Activated naive CD4-positive, alpha-beta T cell treated with anti-CD3 and anti-CD28 coated beads for 36 hours (primary cell): ENCODE measurements around the gene APBA2. TPM values are rescaled to one million over a fixed set of nuclear protein-coding genes. Genes with fewer than 3 reads are reported as not detected.

Experiments used
- CTCF ChIA-PET: fragments of 350-600 bp; sonication (Branson Sonifier 250); formaldehyde crosslinking; loops from one replicate; lab custom pipeline; 2021; ENCODE audit warnings: antibody characterized with exemption; lab: Charles Lee
- DNase-seq: peaks from one replicate; pipeline ENCODE4 v3.0.0-alpha.2; 2020
- H3K27ac Mint-ChIP-seq: one replicate; pipeline ENCODE4 v1.8.0; 2021; ENCODE audit warnings: mild to moderate bottlenecking, mixed read lengths
- H3K27me3 Mint-ChIP-seq: one replicate; pipeline ENCODE4 v1.8.0; 2021; ENCODE audit warnings: low read depth, mixed read lengths
- H3K36me3 Mint-ChIP-seq: one replicate; pipeline ENCODE4 v1.8.0; 2021; ENCODE audit warnings: low read depth, mixed read lengths
- H3K4me1 Mint-ChIP-seq: one replicate; pipeline ENCODE4 v1.8.0; 2021; ENCODE audit warnings: low read depth, mixed read lengths
- H3K4me3 Mint-ChIP-seq: one replicate; pipeline ENCODE4 v1.8.0; 2021; ENCODE audit warnings: mild to moderate bottlenecking, moderate library complexity, mixed read lengths
- H3K9me3 Mint-ChIP-seq: one replicate; pipeline ENCODE4 v1.8.0; 2021; ENCODE audit warnings: mixed read lengths
- intact Hi-C: fragments of 100-400 bp; cut with micrococcal nuclease; formaldehyde crosslinking; loops from one replicate; pipeline ENCODE4 v1.15.1; 2023
- total RNA-seq, 2 experiments: library from RNA; stranded (reverse); gene quantifications; one replicate each; pipeline ENCODE4 v1.2.3, GENCODE V29; 2021

APBA2 gene
- total RNA-seq, 2 experiments from 2014 or later, result 16.2 to 18.3 TPM

DNA sequence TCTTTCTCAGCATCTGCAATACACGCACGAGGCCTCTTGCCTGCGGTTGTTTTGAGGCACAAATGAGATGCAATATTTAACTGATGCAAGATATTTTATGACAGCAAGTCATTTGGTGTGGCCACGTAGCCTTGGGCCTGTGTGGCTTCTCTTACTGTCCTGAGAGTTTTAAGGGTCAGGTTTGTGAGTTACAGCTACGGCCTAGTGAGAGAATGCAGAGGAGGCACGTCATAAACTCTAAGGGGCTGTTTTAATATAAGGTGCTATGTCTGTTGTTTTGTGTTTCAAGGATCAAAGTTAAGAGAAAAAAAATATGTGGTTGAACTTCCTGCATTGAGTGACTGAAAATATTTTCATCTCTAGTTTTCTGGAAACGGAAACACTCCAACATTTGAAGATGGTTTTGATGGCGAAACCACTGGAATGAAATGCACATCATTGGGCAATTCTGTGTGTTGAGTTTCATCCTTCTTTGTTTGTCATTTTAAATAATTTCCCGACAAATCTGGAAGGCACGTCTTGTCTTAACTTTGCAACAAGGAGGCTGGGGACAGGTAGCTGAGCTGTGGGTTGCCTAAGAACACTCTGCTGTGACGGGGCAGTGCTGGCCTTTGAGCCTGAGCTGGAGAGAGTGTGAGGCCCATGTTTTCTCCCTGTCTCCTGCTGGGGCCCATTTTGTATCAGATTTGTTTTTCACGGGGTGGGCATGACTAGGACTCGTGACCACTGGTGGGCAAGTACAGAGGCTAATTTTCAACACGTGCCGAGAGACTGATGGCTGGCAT is 5.1 kb downstream of the APBA2 start:
- Mint-ChIP-seq H3K27me3 (no peaks in the 10 kb centered on the region), H3K27ac (peak overlapping the region; percentile 86), H3K4me3 (peak overlapping the region; percentile 58), H3K9me3 (no peaks in the 10 kb centered on the region), H3K4me1 (peaks cover 68% of the 10 kb centered on the region), H3K36me3 (peaks cover 3% of the 10 kb centered on the region)
- intact Hi-C loops, result loop anchor here (1.0 to 5.0 kb wide), 3 partner anchors 28 to 59 kb away; no protein-coding TSS in a partner anchor
- DNase-seq, result peak; percentile 64
- CTCF ChIA-PET, result interaction anchor here (1.1 to 1.6 kb wide), 4 partner anchors 8 to 51 kb away, joined by 3 to 8 read pairs (median 3); no protein-coding TSS in a partner anchor

DNA sequence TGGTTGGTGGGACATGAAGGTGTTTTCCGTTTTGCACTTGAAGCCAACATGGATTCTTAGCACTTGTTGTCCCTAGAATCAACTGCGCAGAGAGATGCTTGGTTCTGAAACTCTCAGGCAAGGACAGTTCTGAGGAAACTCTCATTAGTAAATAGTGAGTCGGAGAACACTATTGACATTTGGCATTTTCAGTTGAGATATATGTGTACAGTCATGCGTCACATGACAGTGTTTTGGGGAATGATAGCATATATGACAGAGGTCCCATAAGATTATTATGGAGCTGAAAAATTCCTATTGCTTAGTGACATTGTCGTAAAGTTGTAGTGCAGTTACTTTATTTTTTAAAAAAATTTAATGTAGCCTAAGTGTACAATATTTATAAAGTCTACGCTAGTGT is 5.8 kb downstream of the APBA2 start:
- CTCF ChIA-PET, result interaction anchor here (1.2 to 1.6 kb wide), 4 partner anchors 10 to 83 kb away, joined by 3 to 8 read pairs (median 3); no protein-coding TSS in a partner anchor
- no peak for DNase-seq
- no peaks in the 10 kb centered on the region for H3K9me3 Mint-ChIP-seq
- H3K27ac Mint-ChIP-seq, result peak overlapping the region; percentile 86
- H3K27me3 Mint-ChIP-seq, result no peaks in the 10 kb centered on the region
- H3K4me3 Mint-ChIP-seq, result no peak overlapping the region
- intact Hi-C loops, result loop anchor here (1.0 to 5.0 kb wide), 2 partner anchors 28 to 59 kb away; no protein-coding TSS in a partner anchor
- peaks cover 70% of the 10 kb centered on the region for H3K4me1 Mint-ChIP-seq
- H3K36me3 Mint-ChIP-seq, result peaks cover 3% of the 10 kb centered on the region

DNA sequence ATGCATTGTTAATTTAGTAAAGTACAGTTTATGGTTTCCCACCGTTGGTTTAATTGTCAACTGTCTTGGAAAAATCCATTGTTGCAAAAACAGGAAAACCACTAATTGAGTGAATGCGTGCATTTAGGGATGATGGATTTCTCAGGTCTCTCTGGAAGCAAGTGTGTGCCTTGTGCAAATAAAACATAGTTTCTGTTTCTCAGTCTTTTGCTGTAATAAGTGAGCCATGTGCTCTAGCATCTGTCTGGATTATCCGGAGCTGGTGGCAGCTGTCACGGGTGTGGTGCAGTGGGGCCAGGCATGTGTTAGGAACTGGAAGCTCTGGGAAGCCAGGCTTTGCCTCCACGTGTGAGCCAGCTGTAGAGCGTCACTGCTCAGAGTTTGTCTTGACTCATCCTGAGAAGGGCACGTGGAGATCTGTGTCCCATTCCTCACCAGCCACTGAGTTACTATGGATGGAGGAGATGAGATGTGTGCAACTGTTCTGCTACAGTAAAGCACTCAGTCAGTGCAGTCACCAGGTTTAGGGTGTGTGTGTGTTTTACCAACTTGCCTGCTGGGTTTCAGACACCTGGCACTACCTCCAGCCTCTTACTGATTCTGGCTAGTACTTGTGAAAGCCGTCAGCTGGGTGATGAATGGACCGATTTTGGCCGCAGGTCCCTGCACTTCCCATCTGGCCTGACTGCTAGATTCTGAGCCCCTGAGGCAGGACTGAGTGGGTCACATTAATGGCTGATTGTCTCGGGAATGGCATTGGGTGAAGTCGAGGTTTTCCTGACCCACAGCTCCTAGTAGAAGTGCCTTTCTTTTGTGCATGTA is 7.2 kb downstream of the APBA2 start:
- Mint-ChIP-seq H3K9me3 (no peaks in the 10 kb centered on the region), H3K4me1 (peaks cover 70% of the 10 kb centered on the region), H3K36me3 (peaks cover 3% of the 10 kb centered on the region), H3K27me3 (no peaks in the 10 kb centered on the region), H3K4me3 (no peak overlapping the region), H3K27ac (no peak overlapping the region)
- intact Hi-C loops, result loop anchor here (5.0 kb wide), 1 partner anchor 61 kb away; no protein-coding TSS in a partner anchor
- no peak for DNase-seq
- CTCF ChIA-PET, result interaction anchor here (1.4 kb wide), 1 partner anchor 81 kb away, joined by 3 read pairs; no protein-coding TSS in a partner anchor

DNA sequence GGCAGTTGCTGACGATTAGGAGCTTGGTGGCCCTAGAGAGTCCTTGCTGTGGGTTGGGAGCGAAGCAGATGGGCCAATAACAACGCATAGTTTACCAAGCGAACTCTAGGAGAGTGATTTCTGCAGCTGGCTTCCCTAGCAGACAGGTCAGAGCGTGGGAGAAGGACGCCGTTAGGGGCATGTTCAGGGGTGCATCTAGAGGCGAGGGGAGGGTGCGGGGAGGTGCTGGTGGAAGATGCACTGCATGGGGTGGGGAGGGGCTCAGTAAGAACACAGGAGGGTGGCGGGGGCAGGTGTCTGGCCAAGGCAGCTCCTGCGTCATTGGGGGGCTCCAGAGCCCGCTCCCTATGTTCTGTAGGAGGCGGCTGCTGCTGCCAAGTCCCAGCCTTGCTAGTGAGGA is 8.9 kb downstream of the APBA2 start:
- no peak for DNase-seq
- CTCF ChIA-PET, result interaction anchor here (0.8 to 1.3 kb wide), 2 partner anchors 8 to 81 kb away, joined by 3 read pairs; no protein-coding TSS in a partner anchor
- Mint-ChIP-seq H3K36me3 (peaks cover 3% of the 10 kb centered on the region), H3K4me1 (peaks cover 72% of the 10 kb centered on the region), H3K27ac (no peak overlapping the region), H3K9me3 (no peaks in the 10 kb centered on the region), H3K4me3 (no peak overlapping the region), H3K27me3 (no peaks in the 10 kb centered on the region)
- intact Hi-C loops, result loop anchor here (5.0 kb wide), 1 partner anchor 62 kb away; no protein-coding TSS in a partner anchor

DNA sequence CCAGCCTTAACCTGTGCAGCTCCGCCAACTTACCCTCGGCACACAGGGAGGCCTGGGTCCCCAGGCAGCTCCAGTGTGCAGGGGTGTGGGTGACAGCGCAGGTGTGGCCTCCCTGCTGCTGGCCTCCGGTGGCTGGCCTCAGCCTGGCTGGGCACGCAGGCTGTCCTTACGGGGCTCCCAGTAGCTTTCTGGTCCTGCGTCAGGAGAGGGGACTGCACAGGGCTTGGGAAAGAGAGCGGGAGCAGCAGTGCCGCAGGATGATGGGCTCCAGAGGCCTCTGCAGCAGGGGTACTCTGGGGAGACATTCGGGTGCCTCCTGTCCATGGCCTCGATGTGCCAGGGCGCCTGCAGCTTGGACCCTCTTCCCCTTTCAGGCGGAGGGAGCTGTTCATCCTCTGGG is 9.4 kb downstream of the APBA2 start:
- peaks cover 71% of the 10 kb centered on the region for H3K4me1 Mint-ChIP-seq
- no peak overlapping the region for H3K27ac Mint-ChIP-seq
- intact Hi-C loops, result no loop called here
- peaks cover 3% of the 10 kb centered on the region for H3K36me3 Mint-ChIP-seq
- no peak for DNase-seq
- no peaks in the 10 kb centered on the region for H3K27me3 Mint-ChIP-seq
- no peaks in the 10 kb centered on the region for H3K9me3 Mint-ChIP-seq
- CTCF ChIA-PET, result interaction anchor here (1.3 kb wide), 1 partner anchor 80 kb away, joined by 3 read pairs; no protein-coding TSS in a partner anchor
- no peak overlapping the region for H3K4me3 Mint-ChIP-seq

DNA sequence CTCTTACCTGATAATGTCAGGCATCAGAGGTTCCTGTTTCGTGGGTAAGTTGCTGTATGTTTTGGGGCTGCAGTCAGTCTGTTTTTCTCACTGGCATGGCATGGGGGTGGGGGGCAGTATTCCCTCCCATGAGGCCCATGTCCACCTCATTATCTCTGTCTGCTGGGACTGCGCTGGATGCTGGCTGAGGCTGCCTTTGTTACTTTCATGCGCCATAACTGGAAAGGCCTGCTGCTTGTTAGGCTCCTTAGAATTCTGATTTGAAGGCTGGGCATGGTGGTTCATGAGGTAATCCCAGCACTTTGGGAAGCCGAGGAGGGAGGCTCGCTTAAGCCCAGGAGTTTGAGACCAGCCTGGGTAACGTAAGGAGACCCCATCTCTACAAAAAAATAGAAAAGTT is 9.8 kb downstream of the APBA2 start:
- CTCF ChIA-PET, result no interaction called here
- Mint-ChIP-seq H3K27me3 (no peaks in the 10 kb centered on the region), H3K4me3 (no peak overlapping the region), H3K4me1 (peaks cover 71% of the 10 kb centered on the region), H3K27ac (no peak overlapping the region), H3K9me3 (no peaks in the 10 kb centered on the region), H3K36me3 (peaks cover 1% of the 10 kb centered on the region)
- no peak for DNase-seq
- intact Hi-C loops, result no loop called here

DNA sequence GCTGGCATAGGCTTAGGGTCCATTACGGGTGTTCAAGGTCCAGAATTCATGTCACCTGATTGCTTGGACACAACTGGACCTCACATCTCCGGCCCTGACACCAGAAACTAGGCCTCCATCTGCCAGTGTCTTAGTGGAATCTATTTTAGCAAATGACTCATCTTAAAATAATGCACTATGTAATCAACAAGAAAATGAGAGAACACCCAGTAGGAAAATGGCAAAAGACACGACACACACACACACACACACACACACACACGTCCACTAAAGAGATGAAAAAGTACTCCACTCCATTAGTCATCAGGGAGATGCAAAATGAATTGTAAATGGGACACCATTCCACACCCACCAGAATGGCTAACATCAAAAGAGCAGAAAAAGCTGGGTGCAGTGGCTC is 11.2 kb downstream of the APBA2 start:
- Mint-ChIP-seq H3K27me3 (no peaks in the 10 kb centered on the region), H3K4me3 (no peak overlapping the region), H3K4me1 (peaks cover 69% of the 10 kb centered on the region), H3K9me3 (no peaks in the 10 kb centered on the region), H3K36me3 (no peaks in the 10 kb centered on the region), H3K27ac (no peak overlapping the region)
- intact Hi-C loops, result no loop called here
- CTCF ChIA-PET, result no interaction called here
- peak; percentile 17 for DNase-seq

DNA sequence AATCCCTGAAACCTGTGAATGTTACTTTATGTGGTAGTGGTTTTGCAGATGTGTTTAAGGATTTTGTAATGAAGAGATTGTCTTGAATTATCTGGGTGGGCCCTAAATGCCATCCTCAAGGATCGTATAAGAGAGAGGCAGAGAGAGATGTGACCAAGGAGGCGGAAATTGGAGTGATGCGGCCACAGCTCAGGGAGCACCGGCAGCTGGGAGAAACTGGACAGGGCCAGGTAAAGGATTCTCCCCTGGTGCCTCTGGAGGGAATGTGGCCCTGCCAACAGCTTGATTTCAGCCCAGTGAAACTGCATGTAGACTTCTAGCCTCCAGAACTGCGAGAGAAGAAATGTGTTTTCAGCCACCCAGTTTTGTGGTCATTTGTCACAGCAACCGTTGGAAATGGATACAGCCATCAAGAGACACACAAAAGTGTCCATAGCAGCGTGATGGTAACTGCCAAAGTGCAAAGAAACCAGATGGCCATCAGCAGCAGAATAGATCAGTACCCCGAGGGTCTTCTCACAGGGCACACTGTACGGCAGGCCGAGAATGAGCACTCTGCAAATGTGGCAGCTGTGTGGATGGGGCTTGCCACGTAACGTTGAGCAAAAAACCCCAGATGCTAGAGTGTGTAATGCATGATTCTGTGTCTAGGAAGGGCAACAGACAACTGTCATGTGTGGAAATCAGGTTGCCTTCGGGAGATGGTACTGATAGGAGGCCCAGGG is 12.2 kb downstream of the APBA2 start:
- CTCF ChIA-PET, result interaction anchor here (0.6 kb wide), 1 partner anchor 24 kb away, joined by 3 read pairs; no protein-coding TSS in a partner anchor
- Mint-ChIP-seq H3K27ac (no peak overlapping the region), H3K4me3 (no peak overlapping the region), H3K27me3 (no peaks in the 10 kb centered on the region), H3K36me3 (no peaks in the 10 kb centered on the region), H3K4me1 (peaks cover 69% of the 10 kb centered on the region), H3K9me3 (no peaks in the 10 kb centered on the region)
- intact Hi-C loops, result no loop called here
- DNase-seq, result no peak

DNA sequence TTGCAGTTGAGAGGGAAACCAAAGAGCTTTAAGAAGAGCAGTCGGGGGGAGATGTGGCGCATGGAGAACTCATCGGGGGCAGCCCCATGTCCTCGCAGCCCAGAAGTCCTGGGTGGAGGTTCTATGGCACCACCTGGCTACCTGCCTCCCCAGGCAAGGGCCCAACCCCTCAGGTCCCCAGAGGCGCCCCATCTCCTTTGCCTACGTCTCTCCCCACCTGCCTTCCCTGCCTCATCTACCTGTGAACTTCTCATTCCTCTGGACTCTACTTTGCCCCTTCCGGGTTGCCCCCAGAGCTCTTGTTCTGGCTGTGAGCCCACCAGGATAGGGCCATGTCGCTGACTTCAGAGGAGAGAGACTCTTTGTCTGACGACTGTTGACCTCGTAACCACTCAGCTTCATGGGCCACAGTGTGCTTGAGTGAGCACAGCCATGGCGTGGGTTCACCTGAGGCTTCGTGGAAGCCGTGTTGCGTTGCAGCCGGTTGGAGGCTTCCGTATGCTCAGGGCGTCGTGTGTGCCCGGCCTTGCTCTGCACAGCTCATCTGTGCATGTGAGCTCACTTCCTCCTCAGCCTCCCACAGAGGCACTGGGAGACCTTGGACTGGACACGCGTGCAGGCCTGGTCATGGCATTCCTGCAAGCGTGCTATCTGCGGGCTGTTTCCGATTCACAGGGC is 13.4 kb downstream of the APBA2 start:
- intact Hi-C loops, result no loop called here
- Mint-ChIP-seq H3K27ac (no peak overlapping the region), H3K9me3 (no peaks in the 10 kb centered on the region), H3K27me3 (no peaks in the 10 kb centered on the region), H3K4me3 (no peak overlapping the region), H3K4me1 (peaks cover 71% of the 10 kb centered on the region), H3K36me3 (no peaks in the 10 kb centered on the region)
- CTCF ChIA-PET, result interaction anchor here (0.8 kb wide), 1 partner anchor 9 kb away, joined by 3 read pairs; no protein-coding TSS in a partner anchor
- no peak for DNase-seq

DNA sequence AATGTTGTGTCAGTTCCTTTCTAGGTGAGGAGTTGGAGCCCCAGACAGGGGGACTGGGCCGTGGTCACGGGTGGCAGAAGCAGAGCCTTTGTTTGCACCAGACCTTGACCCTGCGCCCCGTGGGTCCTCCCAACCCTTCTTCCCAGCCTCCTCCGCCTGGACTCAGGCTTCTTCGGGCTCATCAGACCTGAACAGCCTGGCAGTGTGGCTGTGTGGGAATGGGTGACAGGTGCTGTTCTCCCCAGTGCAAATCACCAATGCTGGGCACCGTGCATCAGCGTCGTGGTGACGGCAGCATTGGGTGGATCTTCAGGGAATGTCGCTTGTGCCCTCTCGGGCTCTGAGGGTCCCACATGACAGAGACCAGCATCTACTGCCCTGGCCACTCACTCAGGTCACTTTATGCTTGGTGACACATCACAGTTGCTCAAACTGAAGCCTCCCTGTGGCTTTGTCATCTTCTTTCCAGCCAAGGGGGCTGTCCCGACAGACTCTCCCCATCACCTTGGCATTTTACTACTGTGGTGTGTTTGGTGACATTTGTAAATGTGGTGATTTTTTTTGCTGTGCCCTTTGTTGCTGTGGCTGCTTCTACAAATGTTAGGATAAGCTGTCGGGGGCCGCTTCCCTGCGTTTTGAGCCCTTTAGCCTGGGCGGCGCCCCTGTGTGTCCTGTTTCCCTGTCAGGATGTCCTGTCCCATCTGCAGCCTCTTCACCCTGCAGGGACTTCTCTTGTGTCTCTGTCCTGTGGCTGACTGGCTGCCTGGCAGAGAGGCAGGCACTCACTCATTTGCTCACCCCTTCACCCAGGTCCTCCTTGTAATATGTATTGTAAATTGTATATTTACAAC is 14.5 kb downstream of the APBA2 start:
- Mint-ChIP-seq H3K4me3 (no peak overlapping the region), H3K27ac (peak overlapping the region; percentile 46), H3K27me3 (no peaks in the 10 kb centered on the region), H3K36me3 (no peaks in the 10 kb centered on the region), H3K4me1 (peaks cover 78% of the 10 kb centered on the region), H3K9me3 (no peaks in the 10 kb centered on the region)
- CTCF ChIA-PET, result no interaction called here
- peak; percentile 55 for DNase-seq
- intact Hi-C loops, result no loop called here
